ENCODE measurements around the gene ISL2. TPM values are rescaled to one million over a fixed set of nuclear protein-coding genes. Genes with fewer than 3 reads are reported as not detected.
A peak's percentile ranks its signal among the peaks of the same experiment; 100 is the strongest.
"Not testable (repeated sequence)": the region's sequence is repeated elsewhere in the genome, so short reads cannot be mapped to it uniquely, and the experiment has no call there.

ISL2 gene
- total RNA-seq = 1 to 10 TPM; 3.7 TPM

DNA sequence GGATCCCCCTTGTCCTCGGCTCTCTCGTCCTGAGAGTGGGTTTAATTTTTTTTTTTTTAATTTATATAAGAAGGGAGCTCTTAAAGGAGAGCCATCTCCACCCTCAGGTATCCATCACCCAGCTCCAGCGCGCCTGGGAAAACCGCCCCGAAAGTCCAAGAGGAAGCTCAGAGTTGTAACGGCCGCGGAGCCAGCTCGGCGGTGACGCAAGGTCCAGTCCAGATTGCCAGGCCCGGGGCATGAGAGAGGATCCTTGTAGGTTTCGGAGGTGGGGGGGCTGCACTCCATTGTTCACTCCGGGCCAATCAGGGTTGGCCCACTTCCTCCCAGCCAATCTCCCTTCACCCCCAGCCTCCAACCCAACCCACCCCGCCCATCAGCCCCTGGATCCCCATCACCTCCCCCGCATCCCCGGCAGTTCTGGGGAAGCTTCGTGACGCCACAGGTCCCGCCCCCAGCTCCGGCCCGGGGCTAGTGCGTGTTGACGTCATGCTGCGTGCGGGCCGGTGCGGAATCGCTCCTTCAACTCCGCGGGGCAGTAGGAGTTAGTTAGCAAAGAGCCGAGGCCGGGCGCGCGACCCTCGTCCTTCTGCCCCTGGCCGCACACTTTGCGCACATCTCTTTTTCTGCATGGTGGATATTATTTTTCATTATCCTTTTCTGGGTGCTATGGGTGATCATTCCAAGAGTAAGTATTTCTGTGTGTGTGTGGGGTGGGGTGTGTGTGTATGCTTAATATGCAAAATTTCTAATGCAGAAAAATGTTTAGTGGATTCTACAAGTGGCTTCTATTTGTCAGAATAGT, at the start of gene ISL2:
Gene ISL2 (plus strand): TSS at position 520 of the 805 bp plus-strand sequence. CDS start 111 bp downstream, at position 631.
- POLR2A ChIA-PET = interaction anchor here (0.6 to 3.1 kb wide), 5 partner anchors 10 to 143 kb away, joined by 3 to 15 read pairs (median 3); partner anchors contain the start of gene ETFA
- H3K36me3 Mint-ChIP-seq (ENCODE audit: low read depth) = peaks cover 21% of the 10 kb centered on the region
- CTCF ChIA-PET = interaction anchor here (0.5 to 2.1 kb wide), 5 partner anchors 9 to 607 kb away, joined by 4 to 10 read pairs (median 7); partner anchors contain the start of gene ETFA
- peaks cover 50% of the 10 kb centered on the region for H3K27me3 Mint-ChIP-seq
- H3K4me1 Mint-ChIP-seq = peaks cover 59% of the 10 kb centered on the region
- H3K4me3 Mint-ChIP-seq = peak within 1 kb of the TSS; percentile 83
- H3K27ac Mint-ChIP-seq = peak within 1 kb of the TSS; percentile 83
- DNase-seq = peak; percentile 92
- H3K9me3 Mint-ChIP-seq = no peaks in the 10 kb centered on the region

- peaks cover 31% of the 10 kb centered on the region for H3K36me3 Mint-ChIP-seq (ENCODE audit: low read depth)
- H3K9me3 Mint-ChIP-seq = no peaks in the 10 kb centered on the region
- no peak overlapping the region for H3K27ac Mint-ChIP-seq
- no peak overlapping the region for H3K4me3 Mint-ChIP-seq
- no peak for DNase-seq
- H3K27me3 Mint-ChIP-seq = no peaks in the 10 kb centered on the region
- ChIA-PET POLR2A (no interaction called here), CTCF (interaction anchor here (0.5 kb wide), 1 partner anchor 661 kb away, joined by 4 read pairs; no protein-coding TSS in a partner anchor)
- H3K4me1 Mint-ChIP-seq = peaks cover 19% of the 10 kb centered on the region
These were observed 47.0 kb upstream of the ISL2 start for GRCh38 chr15:76289582-76289981.

DNA sequence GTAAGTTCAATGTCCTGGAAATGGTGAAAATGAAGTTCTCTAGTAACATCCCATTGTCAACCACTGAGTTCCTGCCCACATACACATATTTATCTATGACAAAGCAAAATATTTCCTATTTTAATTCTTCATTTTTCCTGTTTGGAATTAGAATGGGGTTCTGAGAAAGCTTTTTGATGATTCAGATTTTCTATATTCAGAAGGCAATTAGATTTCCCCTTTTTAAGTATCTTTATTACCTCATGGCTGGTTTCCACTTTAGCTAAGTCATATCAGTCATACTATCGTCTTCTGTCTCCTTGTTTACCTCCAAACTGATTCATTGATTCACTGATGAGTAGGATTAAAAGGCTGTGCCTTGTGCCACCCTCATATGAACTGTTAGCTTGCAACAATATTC, 43.2 kb upstream of the ISL2 start:
- ChIA-PET CTCF (no interaction called here), POLR2A (interaction anchor here (1.4 kb wide), 1 partner anchor 18 kb away, joined by 6 read pairs; the partner anchor contains the start of gene ETFA)
- H3K4me3 Mint-ChIP-seq = no peak overlapping the region
- H3K36me3 Mint-ChIP-seq (ENCODE audit: low read depth) = peaks cover 24% of the 10 kb centered on the region
- H3K4me1 Mint-ChIP-seq = peaks cover 7% of the 10 kb centered on the region
- H3K27ac Mint-ChIP-seq = no peak overlapping the region
- H3K9me3 Mint-ChIP-seq = no peaks in the 10 kb centered on the region
- DNase-seq = no peak
- H3K27me3 Mint-ChIP-seq = no peaks in the 10 kb centered on the region

GRCh38 chr15:76294463-76294862, 42.1 kb upstream of the ISL2 start:
- CTCF ChIA-PET = interaction anchor here (0.8 kb wide), 1 partner anchor 9 kb away, joined by 3 read pairs; no protein-coding TSS in a partner anchor
- POLR2A ChIA-PET, H3K27ac Mint-ChIP-seq, H3K4me3 Mint-ChIP-seq, H3K9me3 Mint-ChIP-seq, DNase-seq, H3K27me3 Mint-ChIP-seq, H3K4me1 Mint-ChIP-seq: not testable (repeated sequence)
- H3K36me3 Mint-ChIP-seq (ENCODE audit: low read depth) = peaks cover 24% of the 10 kb centered on the region

DNA sequence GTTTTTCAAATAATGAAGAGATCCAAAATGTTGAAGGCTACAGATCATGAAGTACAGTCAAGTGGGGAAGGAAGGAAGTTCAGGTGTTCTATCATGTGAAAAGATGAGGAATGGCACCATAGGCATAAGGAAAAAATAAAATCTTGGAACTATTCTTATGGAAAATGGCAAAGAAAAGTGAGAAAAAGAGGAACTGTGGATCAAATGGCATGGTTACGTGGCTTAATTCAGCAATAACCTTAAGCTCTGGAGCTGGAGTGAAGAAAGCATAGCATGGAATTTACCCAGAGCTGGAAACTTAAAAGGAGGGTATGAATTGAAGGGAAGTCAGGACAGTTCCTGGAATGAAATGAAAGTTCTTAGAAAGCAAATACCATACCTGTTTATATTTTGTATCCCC, 39.7 kb upstream of the ISL2 start:
- DNase-seq = no peak
- ChIA-PET POLR2A (interaction anchor here (1.2 kb wide), 1 partner anchor 21 kb away, joined by 4 read pairs; no protein-coding TSS in a partner anchor), CTCF (no interaction called here)
- H3K4me1 Mint-ChIP-seq = peaks cover 10% of the 10 kb centered on the region
- no peaks in the 10 kb centered on the region for H3K9me3 Mint-ChIP-seq
- H3K4me3 Mint-ChIP-seq = no peak overlapping the region
- H3K27me3 Mint-ChIP-seq = no peaks in the 10 kb centered on the region
- H3K36me3 Mint-ChIP-seq (ENCODE audit: low read depth) = peaks cover 16% of the 10 kb centered on the region
- H3K27ac Mint-ChIP-seq = no peak overlapping the region

GRCh38 chr15:76297951-76298350, 38.6 kb upstream of the ISL2 start:
- DNase-seq, CTCF ChIA-PET, H3K4me3 Mint-ChIP-seq, H3K9me3 Mint-ChIP-seq, H3K27ac Mint-ChIP-seq, H3K27me3 Mint-ChIP-seq, H3K4me1 Mint-ChIP-seq: not testable (repeated sequence)
- peaks cover 13% of the 10 kb centered on the region for H3K36me3 Mint-ChIP-seq (ENCODE audit: low read depth)
- POLR2A ChIA-PET = interaction anchor here (0.7 to 1.2 kb wide), 2 partner anchors 20 to 37 kb away, joined by 3 to 4 read pairs; no protein-coding TSS in a partner anchor

DNA sequence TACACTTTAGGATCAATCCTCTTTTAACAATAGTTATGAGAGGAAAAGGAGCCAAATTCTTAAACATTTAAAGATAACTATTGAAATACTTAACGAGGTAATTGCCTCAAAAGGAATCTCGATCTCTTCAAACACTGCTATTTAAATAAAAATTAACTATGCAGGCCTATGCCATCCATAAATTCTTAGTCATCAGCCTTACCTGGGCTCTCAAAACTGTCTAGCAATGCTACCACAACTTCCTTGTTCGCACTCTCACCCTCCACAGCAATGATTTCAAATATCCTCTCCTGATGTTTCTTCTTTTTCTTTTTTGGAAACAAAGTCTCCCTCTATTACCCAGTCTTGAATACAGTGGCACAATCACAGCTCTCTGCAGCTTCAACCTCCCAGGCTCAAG, 37.6 kb upstream of the ISL2 start:
- no peak for DNase-seq
- H3K27me3 Mint-ChIP-seq = no peaks in the 10 kb centered on the region
- peaks cover 3% of the 10 kb centered on the region for H3K4me1 Mint-ChIP-seq
- no peak overlapping the region for H3K4me3 Mint-ChIP-seq
- no peak overlapping the region for H3K27ac Mint-ChIP-seq
- H3K36me3 Mint-ChIP-seq (ENCODE audit: low read depth) = peaks cover 9% of the 10 kb centered on the region
- peaks cover under 1% of the 10 kb centered on the region for H3K9me3 Mint-ChIP-seq
- CTCF ChIA-PET = no interaction called here
- POLR2A ChIA-PET = no interaction called here

DNA sequence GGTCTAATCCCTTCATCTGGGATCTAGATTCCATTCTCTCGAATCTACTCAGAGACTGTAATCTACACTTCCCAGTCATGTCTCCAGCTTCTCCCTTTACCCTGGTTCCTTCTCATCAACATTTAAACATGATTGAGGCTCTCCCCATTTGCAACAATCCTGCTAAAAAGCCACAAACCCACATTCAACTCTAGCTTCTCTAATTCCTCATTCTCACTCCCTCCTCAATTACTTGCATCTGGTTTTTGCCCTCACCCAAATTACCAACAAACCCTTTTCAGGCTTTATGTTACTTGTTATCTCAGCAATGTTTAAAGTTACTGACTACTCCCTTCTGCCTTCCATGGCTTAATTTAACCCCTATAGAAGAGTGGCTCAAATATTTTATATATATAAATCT, 36.8 kb upstream of the ISL2 start:
- POLR2A ChIA-PET = no interaction called here
- H3K9me3 Mint-ChIP-seq = peaks cover 2% of the 10 kb centered on the region

GRCh38 chr15:76303909-76304308, 32.7 kb upstream of the ISL2 start:
- peaks cover 6% of the 10 kb centered on the region for H3K36me3 Mint-ChIP-seq (ENCODE audit: low read depth)
- peaks cover 2% of the 10 kb centered on the region for H3K9me3 Mint-ChIP-seq
- no peak overlapping the region for H3K4me3 Mint-ChIP-seq
- H3K4me1 Mint-ChIP-seq = peaks cover 5% of the 10 kb centered on the region
- ChIA-PET POLR2A (no interaction called here), CTCF (no interaction called here)
- no peaks in the 10 kb centered on the region for H3K27me3 Mint-ChIP-seq
- no peak overlapping the region for H3K27ac Mint-ChIP-seq
- DNase-seq = no peak

More for the DNA sequence above, 36.8 kb upstream of the ISL2 start:
- no peaks in the 10 kb centered on the region for H3K27me3 Mint-ChIP-seq
- DNase-seq = no peak
- peaks cover 3% of the 10 kb centered on the region for H3K4me1 Mint-ChIP-seq
- H3K4me3 Mint-ChIP-seq = no peak overlapping the region
- CTCF ChIA-PET = no interaction called here
- H3K27ac Mint-ChIP-seq = no peak overlapping the region
- peaks cover 9% of the 10 kb centered on the region for H3K36me3 Mint-ChIP-seq (ENCODE audit: low read depth)

DNA sequence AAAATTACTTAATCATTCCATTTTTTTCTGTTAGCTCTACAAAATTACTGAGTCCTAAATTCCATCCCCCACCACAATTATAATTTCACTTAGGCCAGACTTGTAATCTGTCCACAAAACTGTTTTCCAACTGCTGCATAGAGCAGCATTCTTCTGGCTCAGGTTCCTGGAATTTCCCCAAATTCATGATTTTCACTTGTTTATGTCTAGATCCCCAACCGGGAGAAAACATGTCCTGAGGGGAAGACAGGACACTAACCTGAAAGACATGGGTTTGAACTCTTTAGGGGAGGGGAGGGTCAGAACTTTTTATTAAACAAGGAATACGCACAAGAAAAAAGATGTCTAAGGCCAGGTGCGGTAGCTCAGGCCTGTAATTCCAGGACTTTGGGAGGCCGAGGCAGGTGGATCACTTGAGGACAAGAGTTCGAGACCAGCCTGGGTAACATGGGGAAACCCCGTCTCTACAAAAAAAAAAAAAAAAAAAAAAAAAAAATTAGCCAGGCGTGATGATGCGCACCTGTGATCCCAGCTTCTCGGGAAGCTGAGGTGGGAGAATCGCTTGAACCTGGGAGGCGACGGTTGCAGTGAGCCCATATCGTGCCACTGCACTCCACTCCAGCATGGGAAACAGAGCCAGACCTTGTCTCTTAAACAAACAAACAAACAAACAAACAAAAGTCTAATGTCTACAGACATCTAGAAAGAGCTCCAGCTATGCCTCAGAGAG, 26.8 kb upstream of the ISL2 start:
- H3K36me3 Mint-ChIP-seq (ENCODE audit: low read depth) = peaks cover 6% of the 10 kb centered on the region
- no peak overlapping the region for H3K27ac Mint-ChIP-seq
- no peak for DNase-seq
- peak overlapping the region; percentile 89 for H3K4me3 Mint-ChIP-seq
- no peaks in the 10 kb centered on the region for H3K9me3 Mint-ChIP-seq
- POLR2A ChIA-PET = interaction anchor here (2.0 to 2.1 kb wide), 3 partner anchors 16 to 26 kb away, joined by 4 to 13 read pairs (median 6); partner anchors contain the start of gene ISL2
- CTCF ChIA-PET = interaction anchor here (0.5 to 2.4 kb wide), 3 partner anchors 26 to 1203 kb away, joined by 3 to 10 read pairs (median 3); partner anchors contain the start of gene ISL2
- H3K27me3 Mint-ChIP-seq = no peaks in the 10 kb centered on the region
- H3K4me1 Mint-ChIP-seq = peaks cover 26% of the 10 kb centered on the region

GRCh38 chr15:76310475-76311099, 26.0 kb upstream of the ISL2 start:
- H3K4me3 Mint-ChIP-seq = peak overlapping the region; percentile 89
- ChIA-PET POLR2A (interaction anchor here (0.8 to 2.1 kb wide), 4 partner anchors 17 to 35 kb away, joined by 4 to 13 read pairs (median 5); partner anchors contain the start of gene ISL2), CTCF (interaction anchor here (0.5 to 2.4 kb wide), 4 partner anchors 23 to 1204 kb away, joined by 3 to 10 read pairs (median 3); partner anchors contain the start of gene ISL2)
- H3K27me3 Mint-ChIP-seq = peaks cover 3% of the 10 kb centered on the region
- H3K36me3 Mint-ChIP-seq (ENCODE audit: low read depth) = peaks cover 3% of the 10 kb centered on the region
- no peak for DNase-seq
- peak overlapping the region; percentile 76 for H3K27ac Mint-ChIP-seq
- peaks cover 26% of the 10 kb centered on the region for H3K4me1 Mint-ChIP-seq
- H3K9me3 Mint-ChIP-seq = no peaks in the 10 kb centered on the region

DNA sequence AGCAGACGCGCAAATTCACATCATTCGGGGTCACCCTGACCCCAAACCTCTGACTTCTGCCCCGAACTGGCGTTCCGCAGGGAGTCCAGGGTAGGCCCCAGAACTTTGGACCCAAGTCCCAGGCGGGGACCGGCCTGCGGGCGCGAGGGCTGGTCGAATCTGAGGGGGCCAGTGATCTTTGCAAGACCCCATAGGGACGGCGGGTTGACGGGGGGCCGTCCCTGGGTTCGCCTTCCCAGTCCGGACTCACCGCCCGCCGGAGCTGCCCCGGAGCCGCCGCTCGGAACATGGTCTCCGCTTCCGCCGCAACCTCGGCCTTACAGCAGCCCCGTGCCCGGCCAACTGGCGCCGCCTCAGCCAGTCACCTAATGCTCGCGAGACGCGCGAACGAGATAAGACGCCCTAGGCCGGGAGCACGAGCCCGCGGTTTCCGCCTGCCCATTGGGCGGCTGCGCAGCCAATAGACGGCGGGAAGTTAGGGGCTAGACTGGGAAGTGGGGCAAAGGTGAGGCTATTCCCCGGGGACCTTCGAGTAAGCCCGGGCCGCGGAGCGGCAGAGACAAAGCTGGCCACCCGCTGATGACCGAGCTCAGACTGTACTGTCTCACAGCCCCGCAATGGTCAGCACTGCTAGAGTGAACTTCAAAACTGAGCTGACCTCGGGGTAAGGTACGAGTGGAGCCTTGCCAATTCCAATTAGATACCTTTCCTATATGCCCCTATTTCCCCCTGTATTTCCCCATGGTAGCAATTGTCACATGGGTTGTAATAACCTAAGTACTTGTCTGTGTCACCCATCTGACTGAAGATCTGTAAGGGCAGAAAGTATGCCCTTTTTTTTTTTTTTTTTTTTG, 25.2 kb upstream of the ISL2 start, which contains the start of gene ETFA:
Gene ETFA (minus strand): TSS at position 370 of the 854 bp plus-strand sequence. CDS start 81 bp downstream, at position 289.
- peaks cover 26% of the 10 kb centered on the region for H3K4me1 Mint-ChIP-seq
- H3K27me3 Mint-ChIP-seq = peaks cover 3% of the 10 kb centered on the region
- peak; percentile 96 for DNase-seq
- H3K27ac Mint-ChIP-seq = peak within 1 kb of the TSS; percentile 76
- ChIA-PET CTCF (interaction anchor here (0.7 to 2.4 kb wide), 4 partner anchors 23 to 29 kb away, joined by 3 to 10 read pairs (median 3); partner anchors contain the start of gene ISL2), POLR2A (interaction anchor here (0.8 to 2.1 kb wide), 5 partner anchors 13 to 34 kb away, joined by 3 to 13 read pairs (median 4); partner anchors contain the start of gene ISL2)
- H3K9me3 Mint-ChIP-seq = no peaks in the 10 kb centered on the region
- H3K36me3 Mint-ChIP-seq (ENCODE audit: low read depth) = peaks cover 3% of the 10 kb centered on the region
- H3K4me3 Mint-ChIP-seq = peak within 1 kb of the TSS; percentile 89
